GM18507 (cell line): ENCODE measurements around the gene CBLN3.
"Not testable (repeated sequence)": the region's sequence is repeated elsewhere in the genome, so short reads cannot be mapped to it uniquely, and the experiment has no call there.

Experiments
- DNase-seq: peaks from one replicate; pipeline ENCODE4 v3.0.0; 2011; ENCODE audit warnings: low read depth; ENCODE audit not compliant: insufficient read length; ENCODE audit errors: extremely low spot score
- FAIRE-seq: peaks from 2 replicates; lab custom pipeline; 2011; peaks lifted over from hg19 to GRCh38; lab: Jason Lieb, UNC

Gene CBLN3

GRCh38 chr14:24389226-24389848 lies 40.1 kb downstream of the CBLN3 start:
- no peak for DNase-seq
- no peak for FAIRE-seq

GRCh38 chr14:24388474-24389179 lies 40.8 kb downstream of the CBLN3 start:
- DNase-seq = no peak
- no peak for FAIRE-seq

GRCh38 chr14:24387579-24387978 lies 41.9 kb downstream of the CBLN3 start:
- not testable (repeated sequence) for FAIRE-seq, DNase-seq

- FAIRE-seq (no peak), DNase-seq (no peak)
These were observed 42.5 kb downstream of the CBLN3 start for GRCh38 chr14:24387009-24387345.

- FAIRE-seq = no peak
- DNase-seq = no peak
These were observed 43.9 kb downstream of the CBLN3 start for GRCh38 chr14:24385524-24385923.

GRCh38 chr14:24384169-24384568 lies 45.3 kb downstream of the CBLN3 start:
- no peak for FAIRE-seq
- no peak for DNase-seq

GRCh38 chr14:24382064-24382371 lies 47.5 kb downstream of the CBLN3 start:
- FAIRE-seq (no peak), DNase-seq (no peak)

GRCh38 chr14:24381363-24382063 lies 48.0 kb downstream of the CBLN3 start:
- DNase-seq = no peak
- FAIRE-seq = no peak

GRCh38 chr14:24379907-24380730 lies 49.3 kb downstream of the CBLN3 start:
- no peak for FAIRE-seq
- no peak for DNase-seq

GRCh38 chr14:24378981-24379906 lies 50.2 kb downstream of the CBLN3 start:
- DNase-seq = no peak

GRCh38 chr14:24378327-24378726 lies 51.1 kb downstream of the CBLN3 start:
- FAIRE-seq (no peak), DNase-seq (no peak)

More at GRCh38 chr14:24378981-24379906, 50.2 kb downstream of the CBLN3 start:
- no peak for FAIRE-seq

- FAIRE-seq (no peak), DNase-seq (no peak)
These were observed 51.8 kb downstream of the CBLN3 start for GRCh38 chr14:24377657-24378056.

- no peak for DNase-seq
- no peak for FAIRE-seq
These were observed 52.3 kb downstream of the CBLN3 start for GRCh38 chr14:24377126-24377525.
